Measurements from ENCODE around the gene RHBDL2. TPM values are rescaled to one million over a fixed set of nuclear protein-coding genes. Genes with fewer than 3 reads are reported as not detected.

The RHBDL2 gene
- total and polyA plus RNA-seq, 2 donors (not counting 3 experiments of a cell fraction or from before 2014, with no cell fraction given) = 0.06 to 1.4 TPM

DNA sequence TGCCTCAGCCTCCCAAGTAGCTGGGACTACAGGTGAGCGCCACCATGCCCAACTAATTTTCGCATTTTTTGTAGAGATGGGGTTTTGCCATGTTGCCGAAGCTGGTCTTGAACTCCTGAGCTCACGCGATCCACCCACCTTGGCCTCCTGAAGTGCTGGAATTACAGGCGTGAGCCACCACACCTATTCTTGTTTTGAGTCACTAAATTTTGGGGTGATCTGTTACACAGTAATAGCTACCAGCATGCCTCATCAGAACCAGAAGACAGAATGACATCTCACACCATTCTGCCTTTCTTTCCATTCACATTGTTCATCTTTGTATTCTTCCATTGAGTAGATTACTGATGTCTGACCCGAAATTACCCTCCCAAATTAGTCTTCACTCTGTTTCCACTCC, 9.1 kb downstream of the RHBDL2 start:
- TF ChIP-seq, protein P1, sequence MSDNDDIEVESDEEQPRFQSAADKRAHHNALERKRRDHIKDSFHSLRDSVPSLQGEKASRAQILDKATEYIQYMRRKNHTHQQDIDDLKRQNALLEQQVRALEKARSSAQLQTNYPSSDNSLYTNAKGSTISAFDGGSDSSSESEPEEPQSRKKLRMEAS (IDR thresholded peaks at IDR 0.05; ENCODE audit: insufficient read depth, insufficient read length) = no peak
- no peak for TF ChIP-seq EZH2 (IDR thresholded peaks at IDR 0.05; ENCODE audit: borderline replicate concordance, low read depth, low read length, severe bottlenecking)
- H3K4me2 ChIP-seq (ENCODE audit: insufficient read depth, low read length) = no peak overlapping the region
- H3K79me2 ChIP-seq (ENCODE audit: control insufficient read depth, insufficient read depth, low read length) = no peaks in the 10 kb centered on the region
- H3K4me1 ChIP-seq (ENCODE audit: control insufficient read depth, extremely low read depth, insufficient read depth, low read length) = no peaks in the 10 kb centered on the region
- FAIRE-seq (no peak), DNase-seq (ENCODE audit: low read depth, low spot score) (no peak)
- H3K27ac ChIP-seq (ENCODE audit: insufficient read depth, low read depth, low read length) = no peak overlapping the region
- no peaks in the 10 kb centered on the region for H3K36me3 ChIP-seq (ENCODE audit: control insufficient read depth in 2 of 2, extremely low read depth in 1 of 2, insufficient read depth in 2 of 2, low read length in 2 of 2)
- no peak overlapping the region for H3K9ac ChIP-seq (replicated peaks; ENCODE audit: extremely low read depth, insufficient read depth, low read length)
- no peaks in the 10 kb centered on the region for H3K9me3 ChIP-seq (replicated peaks; ENCODE audit: control insufficient read depth, insufficient read depth, low read length)
- H4K20me1 ChIP-seq (replicated peaks; ENCODE audit: control insufficient read depth, extremely low read depth, insufficient read depth, low read length) = no peaks in the 10 kb centered on the region
- H2AFZ ChIP-seq (ENCODE audit: low read depth, low read length) = no peak overlapping the region
- BruUV-seq (replicated peaks) = no TSS peak
- no peaks in the 10 kb centered on the region for H3K9me1 ChIP-seq (replicated peaks; ENCODE audit: control insufficient read depth, extremely low read depth, insufficient read depth, low read length)
- ChIA-PET CTCF (no interaction called here), POLR2A (no interaction called here)
- dilution Hi-C loops (cut with MboI; ENCODE audit: extremely low pct_ligation_motif_present, low sequenced_read_pairs) = no loop called here
- no peaks in the 10 kb centered on the region for H3K27me3 ChIP-seq (ENCODE audit: control insufficient read depth in 2 of 2, insufficient read depth in 2 of 2, low read length in 2 of 2)
- H3K4me3 ChIP-seq (replicated peaks in 1 of 3; ENCODE audit: insufficient read depth in 1 of 3, low read depth in 1 of 3, low read length in 3 of 3) = no peak overlapping the region
- intact Hi-C loops (cut with micrococcal nuclease) = no loop called here

DNA sequence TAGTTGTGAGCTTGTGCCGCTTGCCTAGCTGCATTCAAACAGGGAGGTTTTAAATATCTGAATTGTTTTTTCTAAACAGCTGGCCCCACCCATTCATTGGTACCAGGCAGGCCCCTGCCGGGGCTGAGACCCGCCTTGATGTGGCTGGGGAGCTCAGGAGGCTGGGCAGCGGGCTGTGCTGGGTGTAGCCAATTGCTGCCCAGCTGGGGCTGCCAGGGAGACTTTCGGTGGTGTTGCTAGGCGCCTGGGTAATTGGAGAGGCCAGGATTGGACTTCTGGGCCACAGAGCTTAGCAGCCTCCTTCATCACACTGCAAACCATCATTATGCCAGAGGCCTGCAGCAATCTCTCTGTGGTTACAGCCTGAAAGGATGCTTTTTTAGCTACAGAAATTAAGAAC, 12.2 kb downstream of the RHBDL2 start:
- CTCF ChIA-PET = no interaction called here
- no peak overlapping the region for H3K9ac ChIP-seq (replicated peaks; ENCODE audit: extremely low read depth, insufficient read depth, low read length)
- BruUV-seq (replicated peaks) = no TSS peak

More for the DNA sequence above, 12.2 kb downstream of the RHBDL2 start:
- no peaks in the 10 kb centered on the region for H3K9me1 ChIP-seq (replicated peaks; ENCODE audit: control insufficient read depth, extremely low read depth, insufficient read depth, low read length)
- FAIRE-seq (no peak), DNase-seq (ENCODE audit: low read depth, low spot score) (no peak)
- H3K27me3 ChIP-seq (ENCODE audit: control insufficient read depth in 2 of 2, insufficient read depth in 2 of 2, low read length in 2 of 2) = no peaks in the 10 kb centered on the region
- intact Hi-C loops (cut with micrococcal nuclease) (no loop called here), dilution Hi-C loops (cut with MboI; ENCODE audit: extremely low pct_ligation_motif_present, low sequenced_read_pairs) (no loop called here)
- no peak overlapping the region for H3K27ac ChIP-seq (ENCODE audit: insufficient read depth, low read depth, low read length)
- H2AFZ ChIP-seq (ENCODE audit: low read depth, low read length) = no peak overlapping the region
- H4K20me1 ChIP-seq (replicated peaks; ENCODE audit: control insufficient read depth, extremely low read depth, insufficient read depth, low read length) = no peaks in the 10 kb centered on the region
- no peak for TF ChIP-seq GATA2 (IDR thresholded peaks at IDR 0.05; ENCODE audit: insufficient read depth, insufficient read length, low read depth, low read length)
- TF ChIP-seq MYC (IDR thresholded peaks at IDR 0.05; ENCODE audit: low read depth, low read length) = no peak
- TF ChIP-seq JUN (IDR thresholded peaks at IDR 0.05; ENCODE audit: borderline replicate concordance, insufficient read depth, insufficient read length, low read depth) = no peak
- TF ChIP-seq, protein P2, sequence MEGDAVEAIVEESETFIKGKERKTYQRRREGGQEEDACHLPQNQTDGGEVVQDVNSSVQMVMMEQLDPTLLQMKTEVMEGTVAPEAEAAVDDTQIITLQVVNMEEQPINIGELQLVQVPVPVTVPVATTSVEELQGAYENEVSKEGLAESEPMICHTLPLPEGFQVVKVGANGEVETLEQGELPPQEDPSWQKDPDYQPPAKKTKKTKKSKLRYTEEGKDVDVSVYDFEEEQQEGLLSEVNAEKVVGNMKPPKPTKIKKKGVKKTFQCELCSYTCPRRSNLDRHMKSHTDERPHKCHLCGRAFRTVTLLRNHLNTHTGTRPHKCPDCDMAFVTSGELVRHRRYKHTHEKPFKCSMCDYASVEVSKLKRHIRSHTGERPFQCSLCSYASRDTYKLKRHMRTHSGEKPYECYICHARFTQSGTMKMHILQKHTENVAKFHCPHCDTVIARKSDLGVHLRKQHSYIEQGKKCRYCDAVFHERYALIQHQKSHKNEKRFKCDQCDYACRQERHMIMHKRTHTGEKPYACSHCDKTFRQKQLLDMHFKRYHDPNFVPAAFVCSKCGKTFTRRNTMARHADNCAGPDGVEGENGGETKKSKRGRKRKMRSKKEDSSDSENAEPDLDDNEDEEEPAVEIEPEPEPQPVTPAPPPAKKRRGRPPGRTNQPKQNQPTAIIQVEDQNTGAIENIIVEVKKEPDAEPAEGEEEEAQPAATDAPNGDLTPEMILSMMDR (IDR thresholded peaks at IDR 0.05; ENCODE audit: extremely low read depth in 1 of 2, insufficient read depth in 1 of 2, low read depth in 1 of 2, low read length in 2 of 2) = no peak
- no peak for TF ChIP-seq FOS (IDR thresholded peaks at IDR 0.05; ENCODE audit: borderline replicate concordance, insufficient read depth, low read length)
- no peak for TF ChIP-seq POLR2AphosphoS5 (IDR thresholded peaks at IDR 0.05; ENCODE audit: insufficient read depth, low read depth, low read length)
- TF ChIP-seq EZH2 (IDR thresholded peaks at IDR 0.05; ENCODE audit: borderline replicate concordance, low read depth, low read length, severe bottlenecking) = no peak
- TF ChIP-seq, protein P1 (IDR thresholded peaks at IDR 0.05; ENCODE audit: insufficient read depth, insufficient read length) = no peak
- TF ChIP-seq POLR2A (IDR thresholded peaks at IDR 0.05; ENCODE audit: low read depth, low read length) = no peak
- no peaks in the 10 kb centered on the region for H3K9me3 ChIP-seq (replicated peaks; ENCODE audit: control insufficient read depth, insufficient read depth, low read length)
- no peaks in the 10 kb centered on the region for H3K36me3 ChIP-seq (ENCODE audit: control insufficient read depth in 2 of 2, extremely low read depth in 1 of 2, insufficient read depth in 2 of 2, low read length in 2 of 2)
- no peak overlapping the region for H3K4me2 ChIP-seq (ENCODE audit: insufficient read depth, low read length)
- no peaks in the 10 kb centered on the region for H3K4me1 ChIP-seq (ENCODE audit: control insufficient read depth, extremely low read depth, insufficient read depth, low read length)
- no peak overlapping the region for H3K4me3 ChIP-seq (replicated peaks in 1 of 3; ENCODE audit: insufficient read depth in 1 of 3, low read depth in 1 of 3, low read length in 3 of 3)
- POLR2A ChIA-PET = no interaction called here
- no peaks in the 10 kb centered on the region for H3K79me2 ChIP-seq (ENCODE audit: control insufficient read depth, insufficient read depth, low read length)
